HCT116 (cell line): ENCODE data around the gene VEZF1. TPM values are rescaled to one million over a fixed set of nuclear protein-coding genes. Genes with fewer than 3 reads are reported as not detected.

Experiments used
- ATAC-seq: fragments of 200-7000 bp; cut with Tn5 transposase; 2 replicates; pipeline ENCODE4 v1.9.1; 2020; ENCODE audit warnings: mild to moderate bottlenecking, moderate library complexity
- BruUV-seq: library from RNA; stranded (reverse); fragments of 400-500 nt; replicated peaks from 2 replicates; lab custom pipeline; 2021; lab: Mats Ljungman, UMichigan
- CTCF ChIA-PET: fragments of 300-600 bp; sonication (Branson Sonifier 250); formaldehyde crosslinking; loops from one replicate; lab custom pipeline; 2021; ENCODE audit warnings: antibody characterized with exemption; lab: Charles Lee
- POLR2A ChIA-PET: fragments of 300-600, 350-600 bp; sonication (Branson Sonifier 250); formaldehyde crosslinking; loops from one replicate; lab custom pipeline; 2021; ENCODE audit warnings: antibody characterized with exemption; lab: Charles Lee
- RAD21 ChIA-PET, 2 experiments: fragments of 300-600 bp; sonication (Branson Sonifier 250); formaldehyde crosslinking; loops; one replicate each; lab custom pipeline; 2023; ENCODE audit warnings: low total read pairs in 2 of 2; ENCODE audit not compliant: uncharacterized antibody in 2 of 2, unreplicated experiment in 2 of 2, low non-redundant PET in 1 of 2; lab: Charles Lee
- DNase-seq: peaks from one replicate; pipeline ENCODE4 v3.0.0-alpha.2; 2010; ENCODE audit warnings: low read depth, low spot score
- H2AFZ ChIP-seq: fragments of 200-600 bp; shearing (Covaris generic), sonication (generic); 2 replicates; pipeline ENCODE4 v1.6.1; 2017; ENCODE audit warnings: low read depth, mixed run types, mixed read lengths, antibody characterized with exemption, low read length; ENCODE audit not compliant: poor library complexity, severe bottlenecking
- H3K27ac ChIP-seq: 2 replicates; pipeline ENCODE4 v1.5.1; 2012; ENCODE audit warnings: low read depth, low read length
- H3K27me3 ChIP-seq: fragments of 200-600 bp; sonication (generic); 2 replicates; pipeline ENCODE4 v1.6.1; 2016; ENCODE audit warnings: mixed run types, low read length, mixed read lengths; ENCODE audit not compliant: insufficient read depth
- H3K36me3 ChIP-seq, 2 experiments: fragments of 200-500 bp in 1 of 2; fragments of 200-600 bp in 1 of 2; sonication (Bioruptor generic) in 1 of 2; sonication (generic) in 1 of 2; 2 replicates each; pipeline versions ENCODE4 v1.5.1 to v1.6.1; 2014 to 2016; ENCODE audit warnings: low read length in 2 of 2, inconsistent platforms in 1 of 2, mixed read lengths in 1 of 2, mixed run types in 1 of 2; ENCODE audit not compliant: insufficient read depth in 2 of 2, control insufficient read depth in 1 of 2
- H3K4me1 ChIP-seq, 2 experiments: fragments of 200-600 bp in 1 of 2; sonication (generic) in 1 of 2; 2 replicates each; pipeline versions ENCODE4 v1.5.1 to v1.6.1; 2012 to 2017; ENCODE audit warnings: low read length in 2 of 2, inconsistent platforms in 1 of 2, mild to moderate bottlenecking in 1 of 2, mixed read lengths in 1 of 2, mixed run types in 1 of 2, moderate library complexity in 1 of 2; ENCODE audit not compliant: insufficient read depth in 2 of 2, control insufficient read depth in 1 of 2
- H3K4me2 ChIP-seq: fragments of 200-600 bp; sonication (generic); 2 replicates; pipeline ENCODE4 v1.6.1; 2017; ENCODE audit warnings: mixed run types, low read length, mixed read lengths
- H3K4me3 ChIP-seq, 2 experiments: fragments of 200-600 bp in 1 of 2; sonication (generic) in 1 of 2; replicated peaks in 1 of 2; 2 replicates each; pipeline ENCODE4 v1.5.1; 2011 to 2016; ENCODE audit warnings: low read length in 2 of 2, control low read depth in 1 of 2, low read depth in 1 of 2, mild to moderate bottlenecking in 1 of 2, mixed read lengths in 1 of 2, mixed run types in 1 of 2
- H3K79me2 ChIP-seq: fragments of 200-600 bp; sonication (generic); 2 replicates; pipeline ENCODE4 v1.6.1; 2017; ENCODE audit warnings: mild to moderate bottlenecking, mixed run types, low read length, moderate library complexity, mixed read lengths; ENCODE audit not compliant: insufficient read depth
- H3K9ac ChIP-seq: fragments of 200-600 bp; sonication (generic); 2 replicates; pipeline ENCODE4 v1.6.1; 2016; ENCODE audit warnings: low read length, mixed read lengths
- H3K9me2 ChIP-seq: fragments of 200-600 bp; sonication (generic), shearing (Covaris generic); 2 replicates; pipeline ENCODE4 v1.6.1; 2017; ENCODE audit warnings: mixed run types, mild to moderate bottlenecking, moderate library complexity; ENCODE audit not compliant: insufficient read depth
- H3K9me3 ChIP-seq, 2 experiments: fragments of 200-500 bp in 1 of 2; fragments of 200-600 bp in 1 of 2; sonication (Bioruptor generic) in 1 of 2; sonication (generic) in 1 of 2; 2 replicates each; pipeline ENCODE4 v1.6.1; 2014 to 2017; ENCODE audit warnings: low read length in 2 of 2, mixed read lengths in 2 of 2, inconsistent platforms in 1 of 2, low read depth in 1 of 2, mild to moderate bottlenecking in 1 of 2, mixed run types in 1 of 2, moderate library complexity in 1 of 2; ENCODE audit not compliant: control insufficient read depth in 1 of 2, insufficient read depth in 1 of 2
- H4K20me1 ChIP-seq: fragments of 200-600 bp; sonication (generic), shearing (Covaris generic); 2 replicates; pipeline ENCODE4 v1.6.1; 2017; ENCODE audit warnings: mixed run types, mild to moderate bottlenecking, moderate library complexity; ENCODE audit not compliant: insufficient read depth
- CBX3 ChIP-seq: IDR thresholded peaks from 2 replicates; pipeline ENCODE4 v1.6.1; 2012; ENCODE audit warnings: low read depth
- EGR1 ChIP-seq: IDR thresholded peaks from 2 replicates; pipeline ENCODE4 v1.6.1; 2012; ENCODE audit warnings: low read depth
- FOSL1 ChIP-seq: IDR thresholded peaks from 2 replicates; pipeline ENCODE4 v1.6.1; 2012; ENCODE audit warnings: low read depth
- SIN3A ChIP-seq: IDR thresholded peaks from 2 replicates; pipeline ENCODE4 v1.6.1; 2012; ENCODE audit warnings: low read depth
- SP1 ChIP-seq: IDR thresholded peaks from 2 replicates; pipeline ENCODE4 v1.6.1; 2012; ENCODE audit warnings: low read depth
- SRF ChIP-seq: IDR thresholded peaks from 2 replicates; pipeline ENCODE4 v1.6.1; 2012; ENCODE audit warnings: low read depth
- ZNF274 ChIP-seq: fragments of 200-500 bp; sonication (Bioruptor generic); IDR thresholded peaks from 2 replicates; pipeline ENCODE4 v1.6.1; 2014; ENCODE audit warnings: mild to moderate bottlenecking, low read depth, low read length, inconsistent platforms
- intact Hi-C: fragments of 100-400 bp; cut with micrococcal nuclease; formaldehyde crosslinking; loops from 2 replicates; pipeline ENCODE4 v1.10.0; 2022
- total RNA-seq: library from RNA; stranded (reverse); gene quantifications from one replicate; pipeline ENCODE4 v1.2.1, GENCODE V29; 2021; ENCODE audit not compliant: unreplicated experiment
- TF ChIP-seq, protein P1 (sequence below): IDR thresholded peaks from 2 replicates; pipeline ENCODE4 v1.6.1; 2012; ENCODE audit warnings: low read depth
- TF ChIP-seq, protein P2 (sequence below), 3 experiments: fragments of 200-600 bp in 1 of 3; sonication (generic) in 1 of 3; IDR thresholded peaks in 2 of 3; conservative IDR thresholded peaks in 1 of 3; 2 replicates each; pipeline ENCODE4 v1.5.1; 2012 to 2017; ENCODE audit warnings: low read depth in 2 of 3, low read length in 2 of 3, antibody characterized with exemption in 1 of 3, borderline replicate concordance in 1 of 3, control low read depth in 1 of 3, mild to moderate bottlenecking in 1 of 3, mixed read lengths in 1 of 3, mixed run types in 1 of 3, moderate library complexity in 1 of 3; ENCODE audit not compliant: insufficient read depth in 1 of 3
- TF ChIP-seq, protein P3 (sequence below): IDR thresholded peaks from 2 replicates; pipeline ENCODE4 v1.6.1; 2012

VEZF1 gene
- total RNA-seq, 1 experiment from 2014 or later: 70.2 TPM

DNA sequence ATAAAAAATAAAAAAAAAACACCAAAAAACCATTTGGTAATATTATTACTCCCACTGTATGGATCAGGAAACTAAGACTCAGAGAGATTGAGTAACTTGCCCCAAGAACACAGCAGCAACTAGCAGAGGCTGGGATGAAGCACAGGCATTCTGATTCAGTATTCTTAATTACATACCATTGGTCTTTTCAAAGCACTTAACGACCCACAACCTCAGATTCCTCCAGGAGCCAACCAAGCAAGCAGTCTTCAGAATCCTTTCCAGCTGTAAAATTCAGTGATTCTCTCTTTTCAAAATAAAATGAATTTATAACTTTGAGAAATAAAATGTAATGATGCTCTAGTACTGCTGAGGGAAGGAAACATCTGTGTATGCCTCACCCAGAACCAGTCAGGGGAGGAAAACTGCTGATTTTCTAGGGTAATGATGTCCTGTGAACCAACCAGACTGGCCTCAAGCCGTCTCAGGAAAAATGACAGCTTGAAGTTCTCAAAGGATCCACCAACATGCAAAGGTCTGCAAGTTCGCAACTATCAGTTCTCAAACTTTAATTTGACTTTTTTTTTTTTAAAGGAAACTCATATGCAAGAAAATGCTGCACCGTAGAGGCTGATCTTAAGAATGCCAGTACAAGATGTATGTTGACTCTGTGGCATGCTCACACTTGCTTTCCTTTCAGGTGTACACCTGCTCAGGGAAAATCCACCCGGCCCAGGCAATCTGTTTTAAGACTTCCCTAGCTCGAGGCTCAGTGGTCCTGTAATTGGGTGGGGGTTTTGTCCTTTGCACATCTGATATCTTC, 41.9 kb downstream of the VEZF1 start:
- TF ChIP-seq, protein P1, sequence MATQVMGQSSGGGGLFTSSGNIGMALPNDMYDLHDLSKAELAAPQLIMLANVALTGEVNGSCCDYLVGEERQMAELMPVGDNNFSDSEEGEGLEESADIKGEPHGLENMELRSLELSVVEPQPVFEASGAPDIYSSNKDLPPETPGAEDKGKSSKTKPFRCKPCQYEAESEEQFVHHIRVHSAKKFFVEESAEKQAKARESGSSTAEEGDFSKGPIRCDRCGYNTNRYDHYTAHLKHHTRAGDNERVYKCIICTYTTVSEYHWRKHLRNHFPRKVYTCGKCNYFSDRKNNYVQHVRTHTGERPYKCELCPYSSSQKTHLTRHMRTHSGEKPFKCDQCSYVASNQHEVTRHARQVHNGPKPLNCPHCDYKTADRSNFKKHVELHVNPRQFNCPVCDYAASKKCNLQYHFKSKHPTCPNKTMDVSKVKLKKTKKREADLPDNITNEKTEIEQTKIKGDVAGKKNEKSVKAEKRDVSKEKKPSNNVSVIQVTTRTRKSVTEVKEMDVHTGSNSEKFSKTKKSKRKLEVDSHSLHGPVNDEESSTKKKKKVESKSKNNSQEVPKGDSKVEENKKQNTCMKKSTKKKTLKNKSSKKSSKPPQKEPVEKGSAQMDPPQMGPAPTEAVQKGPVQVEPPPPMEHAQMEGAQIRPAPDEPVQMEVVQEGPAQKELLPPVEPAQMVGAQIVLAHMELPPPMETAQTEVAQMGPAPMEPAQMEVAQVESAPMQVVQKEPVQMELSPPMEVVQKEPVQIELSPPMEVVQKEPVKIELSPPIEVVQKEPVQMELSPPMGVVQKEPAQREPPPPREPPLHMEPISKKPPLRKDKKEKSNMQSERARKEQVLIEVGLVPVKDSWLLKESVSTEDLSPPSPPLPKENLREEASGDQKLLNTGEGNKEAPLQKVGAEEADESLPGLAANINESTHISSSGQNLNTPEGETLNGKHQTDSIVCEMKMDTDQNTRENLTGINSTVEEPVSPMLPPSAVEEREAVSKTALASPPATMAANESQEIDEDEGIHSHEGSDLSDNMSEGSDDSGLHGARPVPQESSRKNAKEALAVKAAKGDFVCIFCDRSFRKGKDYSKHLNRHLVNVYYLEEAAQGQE: no peak
- TF ChIP-seq SRF: no peak
- TF ChIP-seq CBX3: no peak
- TF ChIP-seq, protein P2, sequence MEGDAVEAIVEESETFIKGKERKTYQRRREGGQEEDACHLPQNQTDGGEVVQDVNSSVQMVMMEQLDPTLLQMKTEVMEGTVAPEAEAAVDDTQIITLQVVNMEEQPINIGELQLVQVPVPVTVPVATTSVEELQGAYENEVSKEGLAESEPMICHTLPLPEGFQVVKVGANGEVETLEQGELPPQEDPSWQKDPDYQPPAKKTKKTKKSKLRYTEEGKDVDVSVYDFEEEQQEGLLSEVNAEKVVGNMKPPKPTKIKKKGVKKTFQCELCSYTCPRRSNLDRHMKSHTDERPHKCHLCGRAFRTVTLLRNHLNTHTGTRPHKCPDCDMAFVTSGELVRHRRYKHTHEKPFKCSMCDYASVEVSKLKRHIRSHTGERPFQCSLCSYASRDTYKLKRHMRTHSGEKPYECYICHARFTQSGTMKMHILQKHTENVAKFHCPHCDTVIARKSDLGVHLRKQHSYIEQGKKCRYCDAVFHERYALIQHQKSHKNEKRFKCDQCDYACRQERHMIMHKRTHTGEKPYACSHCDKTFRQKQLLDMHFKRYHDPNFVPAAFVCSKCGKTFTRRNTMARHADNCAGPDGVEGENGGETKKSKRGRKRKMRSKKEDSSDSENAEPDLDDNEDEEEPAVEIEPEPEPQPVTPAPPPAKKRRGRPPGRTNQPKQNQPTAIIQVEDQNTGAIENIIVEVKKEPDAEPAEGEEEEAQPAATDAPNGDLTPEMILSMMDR (IDR thresholded peaks at IDR 0.05 in 2 of 3, conservative IDR thresholded peaks at IDR 0.05 in 1 of 3; ENCODE audit: borderline replicate concordance in 1 of 3, insufficient read depth in 1 of 3, low read depth in 2 of 3, low read length in 2 of 3): no peak
- no peak for TF ChIP-seq SIN3A
- TF ChIP-seq, protein P3, sequence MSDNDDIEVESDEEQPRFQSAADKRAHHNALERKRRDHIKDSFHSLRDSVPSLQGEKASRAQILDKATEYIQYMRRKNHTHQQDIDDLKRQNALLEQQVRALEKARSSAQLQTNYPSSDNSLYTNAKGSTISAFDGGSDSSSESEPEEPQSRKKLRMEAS: no peak
- TF ChIP-seq SP1: no peak
- no peak for TF ChIP-seq EGR1
- no peak for TF ChIP-seq ZNF274
- TF ChIP-seq FOSL1: no peak
- CTCF ChIA-PET: interaction anchor here (1.3 to 2.8 kb wide), 2 partner anchors 10 to 54 kb away, joined by 3 to 12 read pairs; no protein-coding TSS in a partner anchor
- H4K20me1 ChIP-seq: no peaks in the 10 kb centered on the region
- no peaks in the 10 kb centered on the region for H3K27me3 ChIP-seq
- H3K27ac ChIP-seq: peak overlapping the region; percentile 97
- peaks cover 90 to 98% of the 10 kb centered on the region in 2 experiments for H3K4me1 ChIP-seq
- H2AFZ ChIP-seq: no peak overlapping the region
- H3K4me3 ChIP-seq: peak overlapping the region; percentile 21 to 48
- H3K79me2 ChIP-seq: peaks cover 82% of the 10 kb centered on the region
- DNase-seq: no peak
- POLR2A ChIA-PET: interaction anchor here (1.1 to 1.4 kb wide), 2 partner anchors 26 to 41 kb away, joined by 3 read pairs; no protein-coding TSS in a partner anchor
- no TSS peak for BruUV-seq
- peak overlapping the region; percentile 63 for H3K9ac ChIP-seq
- H3K9me3 ChIP-seq: no peaks in the 10 kb centered on the region
- H3K4me2 ChIP-seq: peak overlapping the region; percentile 74
- no peak for ATAC-seq
- H3K36me3 ChIP-seq: no peaks in the 10 kb centered on the region
- RAD21 ChIA-PET: no interaction called here
- intact Hi-C loops: no loop called here
- no peaks in the 10 kb centered on the region for H3K9me2 ChIP-seq
